GM08714 (cell line): ENCODE measurements around the gene UBA3.

ENCODE experiments used
- H3K4me3 ChIP-seq: fragments of 200-500 bp; sonication (Bioruptor generic); 2 replicates; pipeline ENCODE4 v1.5.1; 2014; ENCODE audit warnings: mild to moderate bottlenecking, low read length, inconsistent platforms
- ZNF274 ChIP-seq: IDR thresholded peaks from 2 replicates; pipeline ENCODE4 v1.6.1; 2012; ENCODE audit warnings: mild to moderate bottlenecking, low read depth, low read length

Gene UBA3

GRCh38 chr3:69016901-69017300, 63.3 kb downstream of the UBA3 start:
- no peak for TF ChIP-seq ZNF274

GRCh38 chr3:69016102-69016501, 64.1 kb downstream of the UBA3 start:
- no peak for TF ChIP-seq ZNF274
- no peak overlapping the region for H3K4me3 ChIP-seq

More at GRCh38 chr3:69016901-69017300, 63.3 kb downstream of the UBA3 start:
- no peak overlapping the region for H3K4me3 ChIP-seq

- H3K4me3 ChIP-seq, result peak overlapping the region; percentile 71
- TF ChIP-seq ZNF274, result no peak
These were observed 66.1 kb downstream of the UBA3 start for GRCh38 chr3:69014022-69014580.

GRCh38 chr3:69013253-69014021, 66.7 kb downstream of the UBA3 start, which contains the start of gene EOGT:
Gene EOGT (minus strand): TSS chr3:69013684. CDS start chr3:69009846, 3,838 bp downstream.
- H3K4me3 ChIP-seq, result peak within 1 kb of the TSS; percentile 71
- TF ChIP-seq ZNF274, result no peak

GRCh38 chr3:69012800-69013252, 67.3 kb downstream of the UBA3 start:
- H3K4me3 ChIP-seq, result peak overlapping the region; percentile 71; the same call in 1 of the 2 replicates
- no peak for TF ChIP-seq ZNF274

- no peak for TF ChIP-seq ZNF274
These were observed 67.9 kb downstream of the UBA3 start for GRCh38 chr3:69012100-69012799.

GRCh38 chr3:69011096-69011730, 69.0 kb downstream of the UBA3 start:
- H3K4me3 ChIP-seq, result no peak overlapping the region
- no peak for TF ChIP-seq ZNF274

More at GRCh38 chr3:69012100-69012799, 67.9 kb downstream of the UBA3 start:
- peak overlapping the region; percentile 71; the same call in 1 of the 2 replicates for H3K4me3 ChIP-seq

GRCh38 chr3:69009559-69010410, 70.4 kb downstream of the UBA3 start:
- no peak for TF ChIP-seq ZNF274
- no peak overlapping the region for H3K4me3 ChIP-seq

- TF ChIP-seq ZNF274, result no peak
- H3K4me3 ChIP-seq, result no peak overlapping the region
These were observed 71.2 kb downstream of the UBA3 start for GRCh38 chr3:69008980-69009379.

- TF ChIP-seq ZNF274, result no peak
- no peak overlapping the region for H3K4me3 ChIP-seq
These were observed 74.2 kb downstream of the UBA3 start for GRCh38 chr3:69005791-69006482.

GRCh38 chr3:69005071-69005790, 74.9 kb downstream of the UBA3 start:
- TF ChIP-seq ZNF274, result no peak
- H3K4me3 ChIP-seq, result no peak overlapping the region
